LNCAP (cell line): ENCODE results near the gene GTF3C1.

Experiments used
- TF ChIP-seq, protein P1 (sequence below): fragments of 450-650 bp; IDR thresholded peaks from 2 replicates; pipeline ENCODE4 v1.5.1; 2017; ENCODE audit warnings: mild to moderate bottlenecking

The GTF3C1 gene

GRCh38 chr16:27482397-27483087 is 67.2 kb downstream of the GTF3C1 start:
- TF ChIP-seq, protein P1, sequence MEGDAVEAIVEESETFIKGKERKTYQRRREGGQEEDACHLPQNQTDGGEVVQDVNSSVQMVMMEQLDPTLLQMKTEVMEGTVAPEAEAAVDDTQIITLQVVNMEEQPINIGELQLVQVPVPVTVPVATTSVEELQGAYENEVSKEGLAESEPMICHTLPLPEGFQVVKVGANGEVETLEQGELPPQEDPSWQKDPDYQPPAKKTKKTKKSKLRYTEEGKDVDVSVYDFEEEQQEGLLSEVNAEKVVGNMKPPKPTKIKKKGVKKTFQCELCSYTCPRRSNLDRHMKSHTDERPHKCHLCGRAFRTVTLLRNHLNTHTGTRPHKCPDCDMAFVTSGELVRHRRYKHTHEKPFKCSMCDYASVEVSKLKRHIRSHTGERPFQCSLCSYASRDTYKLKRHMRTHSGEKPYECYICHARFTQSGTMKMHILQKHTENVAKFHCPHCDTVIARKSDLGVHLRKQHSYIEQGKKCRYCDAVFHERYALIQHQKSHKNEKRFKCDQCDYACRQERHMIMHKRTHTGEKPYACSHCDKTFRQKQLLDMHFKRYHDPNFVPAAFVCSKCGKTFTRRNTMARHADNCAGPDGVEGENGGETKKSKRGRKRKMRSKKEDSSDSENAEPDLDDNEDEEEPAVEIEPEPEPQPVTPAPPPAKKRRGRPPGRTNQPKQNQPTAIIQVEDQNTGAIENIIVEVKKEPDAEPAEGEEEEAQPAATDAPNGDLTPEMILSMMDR, result no peak

DNA sequence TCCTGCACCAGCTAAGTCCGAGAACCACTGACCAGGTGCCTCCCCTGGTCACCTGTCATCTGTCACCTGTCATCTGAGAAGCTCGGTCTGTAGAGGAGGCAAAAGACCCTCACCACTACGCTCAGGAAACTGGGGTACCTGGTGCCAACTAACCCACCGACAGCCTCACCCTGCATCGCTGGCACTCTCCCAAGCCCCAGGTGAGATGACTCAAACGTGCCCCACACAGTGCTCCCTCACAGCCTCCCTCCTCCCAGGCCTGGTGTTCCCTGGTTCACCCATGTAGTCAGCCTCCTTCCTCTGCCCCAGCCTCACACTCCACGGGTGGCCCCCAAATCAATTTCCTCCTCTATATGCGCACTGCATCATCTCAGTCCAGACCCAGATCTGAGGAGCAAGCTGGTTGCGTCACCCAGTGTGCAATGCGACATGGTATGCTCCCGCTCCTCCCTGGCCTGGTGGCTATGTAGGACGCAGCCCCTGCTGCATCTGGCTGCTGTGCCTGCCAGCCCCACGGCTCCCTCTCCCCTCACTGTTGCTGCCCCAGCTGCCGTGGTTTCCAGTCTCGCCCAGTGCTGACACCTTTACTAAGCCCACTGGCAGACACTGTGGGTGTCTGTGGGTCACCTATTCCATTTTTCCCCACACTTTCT is 68.3 kb downstream of the GTF3C1 start:
- TF ChIP-seq, protein P1, result no peak

GRCh38 chr16:27480761-27481160 is 69.0 kb downstream of the GTF3C1 start:
- TF ChIP-seq, protein P1, result no peak

- TF ChIP-seq, protein P1, result no peak
These were observed 73.5 kb downstream of the GTF3C1 start for GRCh38 chr16:27476240-27476639.

DNA sequence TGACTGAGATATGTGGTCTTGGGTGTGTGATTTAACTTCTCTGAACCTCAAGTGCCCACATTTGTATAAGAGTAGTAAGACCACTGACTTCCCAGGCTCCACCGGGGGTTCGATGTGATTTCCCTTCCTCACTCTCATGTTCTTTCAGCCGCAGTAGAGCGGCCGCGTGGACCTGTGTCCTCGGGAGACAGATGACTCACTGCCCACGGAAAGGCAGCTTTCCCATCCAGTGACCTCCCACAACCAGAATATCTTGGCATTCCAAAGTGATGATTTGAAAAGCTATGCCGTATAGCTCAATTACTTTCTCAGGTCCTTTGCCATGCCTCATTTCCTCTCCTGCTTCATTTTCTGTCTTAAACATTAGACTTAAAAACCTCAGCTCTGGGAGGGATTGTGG is 74.2 kb downstream of the GTF3C1 start:
- TF ChIP-seq, protein P1, result no peak

- TF ChIP-seq, protein P1, result no peak
These were observed 74.8 kb downstream of the GTF3C1 start for GRCh38 chr16:27474921-27475320.

DNA sequence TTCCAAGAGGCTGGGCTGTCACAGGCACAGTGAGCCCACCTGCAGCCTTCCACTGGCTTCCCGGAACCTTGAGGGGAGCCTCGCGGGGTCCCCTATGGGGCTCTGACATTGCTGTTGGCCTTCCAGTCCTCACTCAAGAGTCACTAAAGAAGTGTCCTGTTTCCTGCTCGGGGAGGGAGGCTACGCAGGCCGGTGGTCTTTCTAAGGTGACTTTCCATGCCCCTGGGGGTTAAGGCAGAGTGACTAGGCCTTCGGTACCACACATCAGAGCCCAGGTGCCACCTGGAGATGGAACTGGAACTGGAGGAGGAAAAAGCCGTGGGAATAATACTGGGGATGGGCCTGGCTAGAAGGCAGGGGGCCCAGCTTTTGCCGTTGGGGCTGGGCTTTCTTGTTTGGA is 75.7 kb downstream of the GTF3C1 start:
- TF ChIP-seq, protein P1, result no peak
